Endodermal cell (in vitro differentiated cells): ENCODE data around the gene CNTNAP5. TPM values are rescaled to one million over a fixed set of nuclear protein-coding genes. Genes with fewer than 3 reads are reported as not detected.

ENCODE experiments used
- DNase-seq: peaks from one replicate; pipeline ENCODE4 v3.0.0-alpha.2; 2017
- H3K27ac ChIP-seq: 2 replicates; pipeline ENCODE4 v1.5.1; 2013; ENCODE audit warnings: mild to moderate bottlenecking, low read depth, low read length, moderate library complexity
- H3K27me3 ChIP-seq: 2 replicates; pipeline ENCODE4 v1.6.1; 2013; ENCODE audit warnings: mild to moderate bottlenecking, low read length, moderate library complexity; ENCODE audit not compliant: insufficient read depth, control insufficient read depth, poor library complexity, severe bottlenecking
- H3K36me3 ChIP-seq: 2 replicates; pipeline ENCODE4 v1.7.0; 2013; ENCODE audit warnings: mild to moderate bottlenecking, low read length, moderate library complexity; ENCODE audit not compliant: control insufficient read depth, insufficient read depth
- H3K4me1 ChIP-seq: one replicate; pipeline ENCODE4 v1.7.0; 2013; ENCODE audit warnings: low read length; ENCODE audit not compliant: control insufficient read depth, insufficient read depth
- H3K4me3 ChIP-seq: 2 replicates; pipeline ENCODE4 v1.5.1; 2013; ENCODE audit warnings: mild to moderate bottlenecking, low read length, moderate library complexity
- H3K9ac ChIP-seq: 2 replicates; pipeline ENCODE4 v1.6.1; 2013; ENCODE audit warnings: mild to moderate bottlenecking, low read length, moderate library complexity; ENCODE audit not compliant: poor library complexity, severe bottlenecking; ENCODE audit errors: extremely low read depth
- H3K9me3 ChIP-seq: 2 replicates; pipeline ENCODE4 v1.6.1; 2013; ENCODE audit warnings: mild to moderate bottlenecking, low read length, moderate library complexity; ENCODE audit not compliant: control insufficient read depth
- H3K27ac Mint-ChIP-seq: 2 replicates; pipeline ENCODE4 v1.8.0; 2020; ENCODE audit warnings: mixed read lengths
- H3K27me3 Mint-ChIP-seq: 2 replicates; pipeline ENCODE4 v1.8.0; 2021; ENCODE audit warnings: mild to moderate bottlenecking, mixed read lengths; ENCODE audit not compliant: insufficient read depth
- H3K36me3 Mint-ChIP-seq: 2 replicates; pipeline ENCODE4 v1.8.0; 2020; ENCODE audit warnings: low read depth, mixed read lengths
- H3K4me1 Mint-ChIP-seq: 2 replicates; pipeline ENCODE4 v1.8.0; 2020; ENCODE audit warnings: mixed read lengths
- H3K4me3 Mint-ChIP-seq: 2 replicates; pipeline ENCODE4 v1.8.0; 2020; ENCODE audit warnings: mild to moderate bottlenecking, moderate library complexity, mixed read lengths
- H3K9me3 Mint-ChIP-seq: 2 replicates; pipeline ENCODE4 v1.8.0; 2020; ENCODE audit warnings: mild to moderate bottlenecking, mixed read lengths
- WGBS, 2 experiments: methylation state at CpG; one replicate each; pipeline versions ENCODE4 v1.1.5 to v1.1.7; 2013; ENCODE audit warnings: missing lambda C conversion rate in 2 of 2, mixed read lengths in 1 of 2; ENCODE audit not compliant: insufficient coverage in 1 of 2, insufficient read length in 1 of 2; 5-methylcytosine and 5-hydroxymethylcytosine counted together
- total RNA-seq, 2 donors: library from RNA; stranded (reverse); fragmentation: NEBNext Ultra II Directional in 1 of 2; extraction: Animal tissue kit (Norgen Biotek cat#: 25700) in 1 of 2; gene quantifications; 2 replicates in 1 of 2; 3 replicates in 1 of 2; pipeline ENCODE4 v1.2.1, GENCODE V29; 2021
- TF ChIP-seq, protein P1 (sequence below): fragments of 200-600 bp; sonication (generic); conservative IDR thresholded peaks from 2 replicates; pipeline ENCODE4 v1.5.0; 2021; ENCODE audit warnings: antibody characterized with exemption, mild to moderate bottlenecking

CNTNAP5 gene
- total RNA-seq, 2 donors from 2014 or later, result 0.70 to 4.4 TPM

DNA sequence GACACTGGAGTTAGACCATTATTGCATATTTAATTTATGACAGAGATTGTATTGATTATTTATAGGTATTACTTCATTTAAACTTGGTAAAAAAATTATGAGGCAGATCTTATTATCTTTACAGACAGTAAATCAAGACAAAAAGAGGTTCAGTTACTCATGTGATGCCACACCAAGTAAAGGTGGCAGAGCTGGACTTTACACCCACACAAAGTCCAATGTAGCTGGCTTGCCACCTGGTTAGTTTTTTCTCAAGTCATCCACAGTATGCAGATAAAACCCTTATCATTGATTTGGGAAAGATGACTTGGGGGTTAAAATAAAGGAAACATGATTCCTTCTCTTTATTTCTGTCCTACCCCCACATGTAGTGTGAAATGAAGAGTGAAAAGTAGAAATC lies 137.2 kb downstream of the CNTNAP5 start:
- no peak overlapping the region for H3K27ac Mint-ChIP-seq
- H3K9me3 ChIP-seq, result no peaks in the 10 kb centered on the region
- H3K27me3 ChIP-seq, result no peaks in the 10 kb centered on the region
- no peak overlapping the region for H3K27ac ChIP-seq
- H3K4me3 Mint-ChIP-seq, result no peak overlapping the region
- H3K9me3 Mint-ChIP-seq, result no peaks in the 10 kb centered on the region
- TF ChIP-seq, protein P1, sequence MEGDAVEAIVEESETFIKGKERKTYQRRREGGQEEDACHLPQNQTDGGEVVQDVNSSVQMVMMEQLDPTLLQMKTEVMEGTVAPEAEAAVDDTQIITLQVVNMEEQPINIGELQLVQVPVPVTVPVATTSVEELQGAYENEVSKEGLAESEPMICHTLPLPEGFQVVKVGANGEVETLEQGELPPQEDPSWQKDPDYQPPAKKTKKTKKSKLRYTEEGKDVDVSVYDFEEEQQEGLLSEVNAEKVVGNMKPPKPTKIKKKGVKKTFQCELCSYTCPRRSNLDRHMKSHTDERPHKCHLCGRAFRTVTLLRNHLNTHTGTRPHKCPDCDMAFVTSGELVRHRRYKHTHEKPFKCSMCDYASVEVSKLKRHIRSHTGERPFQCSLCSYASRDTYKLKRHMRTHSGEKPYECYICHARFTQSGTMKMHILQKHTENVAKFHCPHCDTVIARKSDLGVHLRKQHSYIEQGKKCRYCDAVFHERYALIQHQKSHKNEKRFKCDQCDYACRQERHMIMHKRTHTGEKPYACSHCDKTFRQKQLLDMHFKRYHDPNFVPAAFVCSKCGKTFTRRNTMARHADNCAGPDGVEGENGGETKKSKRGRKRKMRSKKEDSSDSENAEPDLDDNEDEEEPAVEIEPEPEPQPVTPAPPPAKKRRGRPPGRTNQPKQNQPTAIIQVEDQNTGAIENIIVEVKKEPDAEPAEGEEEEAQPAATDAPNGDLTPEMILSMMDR, result no peak
- no peaks in the 10 kb centered on the region for H3K36me3 ChIP-seq
- no peak overlapping the region for H3K9ac ChIP-seq
- no peak overlapping the region for H3K4me3 ChIP-seq
- H3K4me1 Mint-ChIP-seq, result peaks cover 19% of the 10 kb centered on the region
- no peak for DNase-seq
- no peaks in the 10 kb centered on the region for H3K27me3 Mint-ChIP-seq
- H3K4me1 ChIP-seq, result peaks cover 5% of the 10 kb centered on the region
- H3K36me3 Mint-ChIP-seq, result no peaks in the 10 kb centered on the region

DNA sequence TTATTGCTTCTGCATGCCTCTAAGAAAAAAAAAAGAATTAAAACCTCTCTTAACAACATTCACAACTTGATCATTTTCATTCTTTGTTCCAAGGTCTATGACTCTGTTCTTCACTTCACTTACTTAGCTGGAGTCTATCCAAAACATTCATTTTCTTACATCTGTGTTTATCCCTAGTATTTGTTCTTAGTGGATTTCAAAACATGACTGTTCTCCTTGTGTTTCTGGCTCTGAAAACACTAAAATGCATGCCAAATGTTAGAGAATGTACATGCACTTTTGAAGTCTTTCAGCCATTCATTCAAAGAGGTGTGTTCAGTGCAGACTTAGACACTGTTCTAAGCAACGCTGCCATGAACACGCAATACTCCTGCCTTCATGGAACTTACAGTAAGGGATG lies 138.8 kb downstream of the CNTNAP5 start:
- TF ChIP-seq, protein P1, result no peak
- H3K9me3 Mint-ChIP-seq, result no peaks in the 10 kb centered on the region
- no peak overlapping the region for H3K4me3 Mint-ChIP-seq
- Histone ChIP-seq H3K4me1 (peaks cover 5% of the 10 kb centered on the region), H3K9me3 (no peaks in the 10 kb centered on the region), H3K27me3 (no peaks in the 10 kb centered on the region), H3K9ac (no peak overlapping the region), H3K27ac (no peak overlapping the region), H3K4me3 (no peak overlapping the region), H3K36me3 (no peaks in the 10 kb centered on the region)
- no peaks in the 10 kb centered on the region for H3K36me3 Mint-ChIP-seq
- H3K27me3 Mint-ChIP-seq, result no peaks in the 10 kb centered on the region
- DNase-seq, result no peak
- WGBS, 2 experiments, result 92% methylated on average over 2 of the region's 2 CpGs; no CpG with 5 or more reads in 1 of the 2 experiments
- peaks cover 24% of the 10 kb centered on the region for H3K4me1 Mint-ChIP-seq
- no peak overlapping the region for H3K27ac Mint-ChIP-seq

DNA sequence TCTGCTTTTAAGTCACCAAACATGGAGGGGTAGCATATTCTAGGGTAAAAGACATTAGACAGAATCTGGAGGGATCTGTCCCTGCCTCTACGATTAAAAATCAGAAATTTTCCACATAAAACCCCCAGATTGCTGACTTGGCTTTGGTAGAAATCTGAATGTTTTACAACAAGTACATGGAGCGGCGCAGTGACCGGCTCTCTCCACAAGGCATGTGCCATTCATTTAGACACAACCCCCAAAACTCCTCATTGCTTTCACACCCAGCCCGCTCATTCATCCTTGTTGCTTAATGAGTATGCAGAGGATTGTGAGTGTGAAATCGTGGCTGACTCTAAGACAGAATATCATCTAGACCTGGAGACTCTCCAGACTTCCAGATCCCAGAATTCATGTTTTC lies 140.6 kb downstream of the CNTNAP5 start:
- peaks cover 24% of the 10 kb centered on the region for H3K4me1 Mint-ChIP-seq
- no peaks in the 10 kb centered on the region for H3K27me3 Mint-ChIP-seq
- H3K36me3 Mint-ChIP-seq, result no peaks in the 10 kb centered on the region
- no peaks in the 10 kb centered on the region for H3K9me3 Mint-ChIP-seq
- no peaks in the 10 kb centered on the region for H3K27me3 ChIP-seq
- TF ChIP-seq, protein P1, result peak; percentile 38
- no peak overlapping the region for H3K27ac ChIP-seq
- H3K9me3 ChIP-seq, result no peaks in the 10 kb centered on the region
- H3K27ac Mint-ChIP-seq, result no peak overlapping the region
- H3K4me3 ChIP-seq, result no peak overlapping the region
- no peaks in the 10 kb centered on the region for H3K36me3 ChIP-seq
- H3K4me3 Mint-ChIP-seq, result no peak overlapping the region
- H3K9ac ChIP-seq, result no peak overlapping the region
- WGBS, 2 experiments, result 90 to 95% methylated on average over 1 to 6 of the region's 6 CpGs
- H3K4me1 ChIP-seq, result peaks cover 5% of the 10 kb centered on the region
- DNase-seq, result no peak
